Measurements from ENCODE around the gene AKIRIN2.

GRCh38 chr6:87656857-87657256 is 45.2 kb downstream of the AKIRIN2 start:
- TF ChIP-seq CTCF (IDR thresholded peaks at IDR 0.05; ENCODE audit: insufficient read depth, low read length): no peak
- no peak for TF ChIP-seq GABPA (IDR thresholded peaks at IDR 0.05; ENCODE audit: low read depth)
- TF ChIP-seq POLR2AphosphoS5 (IDR thresholded peaks at IDR 0.05; ENCODE audit: low read depth): no peak
- TF ChIP-seq REST (IDR thresholded peaks at IDR 0.05; ENCODE audit: insufficient replicate concordance, low read depth): no peak
- TF ChIP-seq SPI1 (IDR thresholded peaks at IDR 0.05; ENCODE audit: borderline replicate concordance, low read depth): no peak
